IMR-90 (cell line): ENCODE measurements around the gene SLC25A22. TPM values are rescaled to one million over a fixed set of nuclear protein-coding genes. Genes with fewer than 3 reads are reported as not detected.

ENCODE experiments used
- ATAC-seq: fragments of 200-7000 bp; cut with Tn5 transposase; 2 replicates; pipeline ENCODE4 v1.9.1; 2020; ENCODE audit warnings: low read depth, mild to moderate bottlenecking, moderate library complexity
- BruUV-seq: library from RNA; stranded (reverse); fragments of 400-500 nt; replicated peaks from 2 replicates; lab custom pipeline; 2021; lab: Mats Ljungman, UMichigan
- CTCF ChIA-PET: fragments of 300-600 bp; formaldehyde crosslinking; extraction: SDS; loops from one replicate; lab custom pipeline; 2021; ENCODE audit warnings: antibody characterized with exemption; lab: Yijun Ruan, JAX
- POLR2A ChIA-PET: fragments of 300-600 bp; sonication (Branson Sonifier 250); formaldehyde crosslinking; loops from one replicate; lab custom pipeline; 2022; ENCODE audit warnings: antibody characterized with exemption; ENCODE audit not compliant: unreplicated experiment; lab: Charles Lee
- DNase-seq: peaks from one replicate; pipeline ENCODE4 v3.0.0; 2013
- H2AFZ ChIP-seq: replicated peaks from 2 replicates; pipeline ENCODE3; 2013; ENCODE audit warnings: low read length, mild to moderate bottlenecking; ENCODE audit not compliant: poor library complexity
- H2AK5ac ChIP-seq: 2 replicates; pipeline ENCODE4 v1.6.1; 2013; ENCODE audit warnings: low read depth, low read length, inconsistent platforms
- H2AK9ac ChIP-seq: replicated peaks from 2 replicates; pipeline ENCODE3; 2013; ENCODE audit warnings: mild to moderate bottlenecking, low read depth, low read length, moderate library complexity; ENCODE audit not compliant: poor library complexity
- H2BK120ac ChIP-seq: 2 replicates; pipeline ENCODE4 v1.6.1; 2013; ENCODE audit warnings: low read depth, low read length, inconsistent platforms
- H2BK15ac ChIP-seq: 3 replicates; pipeline ENCODE4 v1.6.1; 2013; ENCODE audit warnings: low read depth, low read length, inconsistent platforms
- H2BK20ac ChIP-seq: 2 replicates; pipeline ENCODE4 v1.6.1; 2013; ENCODE audit warnings: low read depth, mild to moderate bottlenecking, inconsistent platforms, low read length, moderate library complexity
- H2BK5ac ChIP-seq: 2 replicates; pipeline ENCODE4 v1.6.1; 2013; ENCODE audit warnings: mild to moderate bottlenecking, low read depth, low read length, inconsistent platforms; ENCODE audit not compliant: poor library complexity, severe bottlenecking
- H3K14ac ChIP-seq: replicated peaks from 2 replicates; pipeline ENCODE4 v1.6.1; 2013; ENCODE audit warnings: low read depth, low read length, inconsistent platforms
- H3K18ac ChIP-seq: 2 replicates; pipeline ENCODE4 v1.6.1; 2013; ENCODE audit warnings: low read depth, low read length, control low read depth
- H3K23ac ChIP-seq: 2 replicates; pipeline ENCODE4 v1.6.1; 2013; ENCODE audit warnings: low read depth, low read length, inconsistent platforms
- H3K27ac ChIP-seq: 2 replicates; pipeline ENCODE4 v1.5.1; 2013; ENCODE audit warnings: mild to moderate bottlenecking, control low read depth, low read length; ENCODE audit not compliant: insufficient read depth
- H3K27me3 ChIP-seq: 2 replicates; pipeline ENCODE4 v1.6.1; 2013; ENCODE audit warnings: low read length; ENCODE audit not compliant: control insufficient read depth, insufficient read depth
- H3K36me3 ChIP-seq: 2 replicates; pipeline ENCODE4 v1.6.1; 2013; ENCODE audit warnings: low read length, mixed read lengths; ENCODE audit not compliant: control insufficient read depth, insufficient read depth
- H3K4ac ChIP-seq: 2 replicates; pipeline ENCODE4 v1.6.1; 2013; ENCODE audit warnings: low read depth, low read length, inconsistent platforms
- H3K4me1 ChIP-seq: 2 replicates; pipeline ENCODE4 v1.6.1; 2013; ENCODE audit warnings: low read length, mixed read lengths; ENCODE audit not compliant: control insufficient read depth, insufficient read depth
- H3K4me2 ChIP-seq: 2 replicates; pipeline ENCODE4 v1.6.1; 2013; ENCODE audit warnings: low read depth, mild to moderate bottlenecking, control low read depth, low read length, moderate library complexity
- H3K4me3 ChIP-seq: 2 replicates; pipeline ENCODE4 v1.5.1; 2013; ENCODE audit warnings: low read depth, mild to moderate bottlenecking, control low read depth, low read length, moderate library complexity; ENCODE audit not compliant: insufficient read depth
- H3K56ac ChIP-seq: 2 replicates; pipeline ENCODE4 v1.6.1; 2013; ENCODE audit warnings: low read length, inconsistent platforms; ENCODE audit not compliant: insufficient read depth; ENCODE audit errors: extremely low read depth
- H3K79me1 ChIP-seq, 2 experiments: 2 replicates each; pipeline ENCODE4 v1.6.1; 2013; ENCODE audit warnings: low read length in 2 of 2, inconsistent platforms in 1 of 2, low read depth in 1 of 2
- H3K9ac ChIP-seq: 2 replicates; pipeline ENCODE4 v1.6.1; 2013; ENCODE audit warnings: low read depth, low read length, control low read depth
- H3K9me1 ChIP-seq: 2 replicates; pipeline ENCODE4 v1.6.1; 2013; ENCODE audit warnings: low read length, inconsistent platforms; ENCODE audit not compliant: insufficient read depth
- H3K9me3 ChIP-seq: 2 replicates; pipeline ENCODE4 v1.6.1; 2013; ENCODE audit warnings: low read length; ENCODE audit not compliant: control insufficient read depth, insufficient read depth
- H4K20me1 ChIP-seq: 2 replicates; pipeline ENCODE4 v1.6.1; 2013; ENCODE audit warnings: low read length, inconsistent platforms; ENCODE audit not compliant: insufficient read depth
- H4K5ac ChIP-seq: 2 replicates; pipeline ENCODE4 v1.6.1; 2013; ENCODE audit warnings: mild to moderate bottlenecking, low read depth, low read length, control low read depth
- H4K8ac ChIP-seq, 2 experiments: 2 replicates each; pipeline ENCODE4 v1.6.1; 2013; ENCODE audit warnings: low read depth in 2 of 2, low read length in 2 of 2, control low read depth in 1 of 2, inconsistent platforms in 1 of 2
- H4K91ac ChIP-seq: 2 replicates; pipeline ENCODE4 v1.6.1; 2013; ENCODE audit warnings: low read depth, low read length, inconsistent platforms; ENCODE audit not compliant: insufficient read depth
- BHLHE40 ChIP-seq: fragments of 150-350 bp; IDR thresholded peaks from 2 replicates; pipeline ENCODE4 v1.6.1; 2016; ENCODE audit warnings: mild to moderate bottlenecking, low read depth, low read length
- CEBPB ChIP-seq: IDR thresholded peaks from 2 replicates; pipeline ENCODE4 v1.6.1; 2012; ENCODE audit warnings: low read depth, low read length, improper control_type of control experiment
- CHD1 ChIP-seq: IDR thresholded peaks from 2 replicates; pipeline ENCODE4 v1.6.1; 2012; ENCODE audit warnings: low read depth, low read length, improper control_type of control experiment
- CTCF ChIP-seq: conservative IDR thresholded peaks from 2 replicates; pipeline ENCODE4 v1.5.1; 2012; ENCODE audit warnings: mild to moderate bottlenecking, low read depth, low read length, improper control_type of control experiment
- ELK1 ChIP-seq: fragments of 150-350 bp; IDR thresholded peaks from 2 replicates; pipeline ENCODE4 v1.6.1; 2016; ENCODE audit warnings: low read depth, mild to moderate bottlenecking, low read length, moderate library complexity, borderline replicate concordance
- FOS ChIP-seq: fragments of 150-350 bp; IDR thresholded peaks from 2 replicates; pipeline ENCODE4 v1.6.1; 2016; ENCODE audit warnings: low read depth, low read length
- MAFK ChIP-seq: IDR thresholded peaks from 2 replicates; pipeline ENCODE4 v1.6.1; 2012; ENCODE audit warnings: low read depth, low read length, improper control_type of control experiment
- MAZ ChIP-seq: IDR thresholded peaks from 2 replicates; pipeline ENCODE4 v1.6.1; 2012; ENCODE audit warnings: low read depth, mild to moderate bottlenecking, low read length, improper control_type of control experiment, moderate library complexity, borderline replicate concordance
- MXI1 ChIP-seq: IDR thresholded peaks from 2 replicates; pipeline ENCODE4 v1.6.1; 2012; ENCODE audit warnings: low read depth, mild to moderate bottlenecking, low read length, moderate library complexity, borderline replicate concordance
- NFE2L2 ChIP-seq: fragments of 150-350 bp; IDR thresholded peaks from 2 replicates; pipeline ENCODE4 v1.6.1; 2016; ENCODE audit warnings: low read depth, mild to moderate bottlenecking, low read length
- POLR2A ChIP-seq: IDR thresholded peaks from 2 replicates; pipeline ENCODE4 v1.6.1; 2012; ENCODE audit warnings: mild to moderate bottlenecking, low read depth, low read length
- RAD21 ChIP-seq: IDR thresholded peaks from 2 replicates; pipeline ENCODE4 v1.6.1; 2012; ENCODE audit warnings: low read length, improper control_type of control experiment
- RCOR1 ChIP-seq: IDR thresholded peaks from 2 replicates; pipeline ENCODE4 v1.6.1; 2012; ENCODE audit warnings: mild to moderate bottlenecking, low read length, improper control_type of control experiment; ENCODE audit not compliant: insufficient replicate concordance
- RFX5 ChIP-seq: IDR thresholded peaks from 2 replicates; pipeline ENCODE4 v1.8.0; 2012; ENCODE audit warnings: low read depth, mild to moderate bottlenecking, low read length, moderate library complexity
- SMC3 ChIP-seq: fragments of 150-350 bp; IDR thresholded peaks from 2 replicates; pipeline ENCODE4 v1.6.1; 2016; ENCODE audit warnings: low read depth, mild to moderate bottlenecking, antibody characterized with exemption, low read length, moderate library complexity
- WGBS, 2 experiments: methylation state at CpG; one replicate each; pipeline versions ENCODE4 v1.1.5 to v1.1.7; 2013; ENCODE audit warnings: missing lambda C conversion rate in 2 of 2; ENCODE audit not compliant: insufficient read length in 1 of 2; ENCODE audit errors: extremely low coverage in 2 of 2; 5-methylcytosine and 5-hydroxymethylcytosine counted together
- dilution Hi-C: fragments of 300-500 bp; cut with HindIII; formaldehyde crosslinking; loops from one replicate; pipeline ENCODE4 v1.14.3; 2018; ENCODE audit warnings: low sequenced_read_pairs; ENCODE audit not compliant: unreplicated experiment
- in situ Hi-C: fragments of 300-500 bp; cut with MboI; formaldehyde crosslinking; loops from 3 replicates; pipeline ENCODE4 v1.14.3; 2019; ENCODE audit warnings: low sequenced_read_pairs, inconsistent platforms, mixed read lengths
- intact Hi-C: fragments of 100-400 bp; cut with micrococcal nuclease; formaldehyde crosslinking; loops from 2 replicates; pipeline ENCODE4 v1.10.0; 2022
- polyA plus RNA-seq, 3 experiments: library from polyadenylated mRNA; depleted of rRNA; stranded (reverse); fragments of >200 nt; gene quantifications; 2 replicates each; pipeline ENCODE4 v1.2.3, GENCODE V29; 2012; ENCODE audit warnings: low replicate concordance in 1 of 3
- total RNA-seq: library from RNA; depleted of rRNA; stranded (reverse); fragments of >200 nt; gene quantifications from 2 replicates; pipeline ENCODE4 v1.2.3, GENCODE V29; 2012
- TF ChIP-seq, protein P1 (sequence below): fragments of 150-350 bp; IDR thresholded peaks from 2 replicates; pipeline ENCODE4 v1.6.1; 2017; ENCODE audit warnings: mild to moderate bottlenecking, antibody characterized with exemption, low read length, low read depth

The SLC25A22 gene
- total and polyA plus RNA-seq, 2 of the 4 experiments (the other 2 are of a cell fraction), result 8.2 to 41.3 TPM

DNA sequence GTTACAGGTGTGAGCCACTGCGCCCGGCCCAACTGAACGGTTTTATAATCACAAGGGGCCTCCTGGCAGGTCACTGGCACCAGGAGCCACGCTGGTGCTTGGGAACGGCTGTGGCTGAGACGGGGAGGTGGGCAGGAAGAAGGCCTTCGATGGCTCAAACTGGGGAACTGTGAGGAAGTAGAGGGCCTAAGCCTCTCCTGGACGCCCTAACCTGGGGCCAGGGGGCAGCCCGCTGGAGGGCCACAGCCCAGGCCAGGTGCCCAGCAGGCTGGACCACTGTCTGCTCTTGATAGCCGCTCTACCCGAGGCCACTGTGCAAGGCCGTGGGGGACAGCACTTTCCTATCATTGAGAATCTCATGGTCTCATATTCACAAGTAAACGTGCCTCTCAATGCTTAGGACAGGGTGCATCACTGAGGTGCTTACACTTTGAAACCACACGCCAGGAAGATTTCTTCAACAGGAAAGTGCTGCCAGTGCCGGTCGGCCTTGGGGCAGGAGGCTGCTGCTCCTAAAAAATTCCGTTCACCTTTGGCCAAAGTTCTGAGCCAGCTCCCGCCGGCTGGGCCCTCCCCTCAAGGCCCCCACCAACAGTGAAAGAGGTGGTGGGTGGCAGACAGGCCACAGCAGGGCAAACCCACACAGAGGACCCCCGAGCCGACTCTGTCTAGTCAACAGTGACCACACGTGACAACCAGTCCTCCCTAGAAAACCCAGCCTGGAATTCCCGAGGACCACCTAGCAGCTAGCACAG, 28.0 kb downstream of the SLC25A22 start:
- Histone ChIP-seq H3K14ac (no peak overlapping the region), H3K27me3 (no peaks in the 10 kb centered on the region), H3K4ac (no peak overlapping the region), H4K91ac (no peak overlapping the region), H2BK5ac (no peak overlapping the region), H3K23ac (no peak overlapping the region), H2BK20ac (no peak overlapping the region), H3K27ac (no peak overlapping the region), H4K8ac (no peak overlapping the region), H3K36me3 (peaks cover 60% of the 10 kb centered on the region), H2AFZ (no peak overlapping the region), H2AK5ac (no peak overlapping the region), H3K4me1 (peaks cover 3% of the 10 kb centered on the region), H2BK120ac (no peak overlapping the region), H2AK9ac (no peak overlapping the region), H2BK15ac (no peak overlapping the region), H3K56ac (no peak overlapping the region), H4K5ac (no peak overlapping the region), H4K20me1 (peaks cover 56% of the 10 kb centered on the region), H3K79me1 (peaks cover 9 to 57% of the 10 kb centered on the region in 2 experiments), H3K9me3 (no peaks in the 10 kb centered on the region), H3K4me2 (no peak overlapping the region), H3K9ac (no peak overlapping the region), H3K9me1 (peaks cover 4% of the 10 kb centered on the region; the same call in 1 of the 2 replicates), H3K18ac (no peak overlapping the region), H3K4me3 (no peak overlapping the region)
- in situ Hi-C loops (no loop called here), intact Hi-C loops (no loop called here), dilution Hi-C loops (no loop called here)
- TF ChIP-seq MAZ, result no peak
- no peak for TF ChIP-seq POLR2A
- no peak for TF ChIP-seq NFE2L2
- TF ChIP-seq MXI1, result no peak
- no peak for TF ChIP-seq MAFK
- no peak for TF ChIP-seq CEBPB
- no peak for TF ChIP-seq ELK1
- TF ChIP-seq, protein P1, sequence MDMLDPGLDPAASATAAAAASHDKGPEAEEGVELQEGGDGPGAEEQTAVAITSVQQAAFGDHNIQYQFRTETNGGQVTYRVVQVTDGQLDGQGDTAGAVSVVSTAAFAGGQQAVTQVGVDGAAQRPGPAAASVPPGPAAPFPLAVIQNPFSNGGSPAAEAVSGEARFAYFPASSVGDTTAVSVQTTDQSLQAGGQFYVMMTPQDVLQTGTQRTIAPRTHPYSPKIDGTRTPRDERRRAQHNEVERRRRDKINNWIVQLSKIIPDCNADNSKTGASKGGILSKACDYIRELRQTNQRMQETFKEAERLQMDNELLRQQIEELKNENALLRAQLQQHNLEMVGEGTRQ, result no peak
- no peak for TF ChIP-seq CHD1
- no peak for TF ChIP-seq FOS
- no peak for TF ChIP-seq RCOR1
- TF ChIP-seq CTCF, result no peak
- TF ChIP-seq BHLHE40, result no peak
- TF ChIP-seq SMC3, result no peak
- TF ChIP-seq RFX5, result no peak
- no peak for TF ChIP-seq RAD21
- ChIA-PET POLR2A (no interaction called here), CTCF (no interaction called here)
- WGBS, 2 experiments, result 95% methylated on average over 9 of the region's 23 CpGs; no CpG with 5 or more reads in 1 of the 2 experiments
- no peak for ATAC-seq
- BruUV-seq, result TSS peak; percentile 47
- DNase-seq, result no peak
